ENCODE measurements around the gene SLC7A9.
"Not testable (repeated sequence)": the region's sequence is repeated elsewhere in the genome, so short reads cannot be mapped to it uniquely, and the experiment has no call there.

The SLC7A9 gene

GRCh38 chr19:32873247-32873959, 3.8 kb upstream of the SLC7A9 start:
- no peak for DNase-seq (ENCODE audit: low read depth)
- H3K4me3 ChIP-seq (ENCODE audit: low read depth, low read length), result no peak overlapping the region
- TF ChIP-seq CTCF (conservative IDR thresholded peaks at IDR 0.05; ENCODE audit: low read depth, low read length), result no peak

- no peak for DNase-seq (ENCODE audit: low read depth)
- no peak for TF ChIP-seq CTCF (conservative IDR thresholded peaks at IDR 0.05; ENCODE audit: low read depth, low read length)
Measured at GRCh38 chr19:32872391-32872790, 2.8 kb upstream of the SLC7A9 start.

GRCh38 chr19:32870981-32871451, 1.4 kb upstream of the SLC7A9 start:
- TF ChIP-seq CTCF (conservative IDR thresholded peaks at IDR 0.05; ENCODE audit: low read depth, low read length), result no peak
- DNase-seq (ENCODE audit: low read depth), result no peak
- no peak overlapping the region for H3K4me3 ChIP-seq (ENCODE audit: low read depth, low read length)

More at GRCh38 chr19:32872391-32872790, 2.8 kb upstream of the SLC7A9 start:
- H3K4me3 ChIP-seq (ENCODE audit: low read depth, low read length), result no peak overlapping the region

GRCh38 chr19:32869966-32870573, 503 bp upstream of the SLC7A9 start:
- TF ChIP-seq CTCF (conservative IDR thresholded peaks at IDR 0.05; ENCODE audit: low read depth, low read length), result no peak
- no peak for DNase-seq (ENCODE audit: low read depth)
- H3K4me3 ChIP-seq (ENCODE audit: low read depth, low read length), result no peak overlapping the region

- no peak for TF ChIP-seq CTCF (conservative IDR thresholded peaks at IDR 0.05; ENCODE audit: low read depth, low read length)
- DNase-seq (ENCODE audit: low read depth), result no peak
- H3K4me3 ChIP-seq (ENCODE audit: low read depth, low read length), result no peak overlapping the region
Measured at GRCh38 chr19:32868206-32868950, 1.2 kb downstream of the SLC7A9 start.

- DNase-seq (ENCODE audit: low read depth); H3K4me3 ChIP-seq (ENCODE audit: low read depth, low read length): not testable (repeated sequence)
Measured at GRCh38 chr19:32867436-32867835, 2.1 kb downstream of the SLC7A9 start.

GRCh38 chr19:32866564-32867265, 2.9 kb downstream of the SLC7A9 start:
- H3K4me3 ChIP-seq (ENCODE audit: low read depth, low read length), result no peak overlapping the region
- no peak for TF ChIP-seq CTCF (conservative IDR thresholded peaks at IDR 0.05; ENCODE audit: low read depth, low read length)
- no peak for DNase-seq (ENCODE audit: low read depth)
